Prostate gland (tissue), 2 donors: ENCODE measurements around the gene GLIS2. TPM values are rescaled to one million over a fixed set of nuclear protein-coding genes. Genes with fewer than 3 reads are reported as not detected.
"Not testable (repeated sequence)": the region's sequence is repeated elsewhere in the genome, so short reads cannot be mapped to it uniquely, and the experiment has no call there.

Source experiments
- DNase-seq: peaks from one replicate; pipeline ENCODE4 v3.0.0-alpha.2; 2019; ENCODE audit warnings: low spot score
- H3K27ac ChIP-seq, 2 donors: fragments of 200-600 bp; sonication (generic); 2 replicates each; pipeline ENCODE4 v1.5.1; 2017 to 2019
- H3K27me3 ChIP-seq: fragments of 200-600 bp; sonication (generic); replicated peaks from 2 replicates; pipeline ENCODE4 v1.5.1; 2019; ENCODE audit not compliant: insufficient read depth
- H3K36me3 ChIP-seq, 2 donors: fragments of 200-600 bp; sonication (generic); 1 replicate in 1 of 2; 2 replicates in 1 of 2; pipeline versions ENCODE4 v1.5.1 to v1.8.1; 2017 to 2019
- H3K4me1 ChIP-seq: fragments of 200-600 bp; sonication (generic); replicated peaks from 2 replicates; pipeline ENCODE4 v1.5.1; 2019
- H3K4me3 ChIP-seq, 2 donors: fragments of 200-600 bp; sonication (generic); 2 replicates each; pipeline ENCODE4 v1.5.1; 2017 to 2019
- H3K9me3 ChIP-seq: fragments of 200-600 bp; sonication (generic); 2 replicates; pipeline ENCODE4 v1.5.1; 2017
- CTCF ChIP-seq, 4 experiments: fragments of 200-600 bp in 2 of 4; fragments of 450-650 bp in 2 of 4; sonication (generic) in 2 of 4; IDR thresholded peaks; 1 replicate in 3 of 4; 2 replicates in 1 of 4; pipeline ENCODE4 v1.5.1; 2016 to 2019; ENCODE audit warnings: antibody characterized with exemption in 4 of 4, mild to moderate bottlenecking in 2 of 4, moderate library complexity in 2 of 4
- POLR2A ChIP-seq: fragments of 450-650 bp; IDR thresholded peaks from one replicate; pipeline ENCODE4 v1.6.1; 2016; ENCODE audit warnings: antibody characterized with exemption, mild to moderate bottlenecking
- POLR2AphosphoS5 ChIP-seq: sonication (generic); formaldehyde crosslinking; IDR thresholded peaks from one replicate; pipeline ENCODE4 v1.6.1; 2017; ENCODE audit warnings: antibody characterized with exemption
- WGBS: methylation state at CpG from one replicate; pipeline ENCODE4 v1.1.5; 2018; 5-methylcytosine and 5-hydroxymethylcytosine counted together
- intact Hi-C: fragments of 100-400 bp; cut with DNase I; formaldehyde crosslinking; loops from one replicate; pipeline ENCODE4 v1.14.2; 2022
- total RNA-seq, 2 donors: library from RNA; depleted of rRNA; stranded (reverse); fragments of >200 nt; gene quantifications; one replicate each; pipeline ENCODE4 v1.1.0, GENCODE V29; 2016

Gene GLIS2
- total RNA-seq, 2 donors from 2014 or later, result 3.8 to 10.5 TPM

GRCh38 chr16:4342866-4343744, 27.2 kb downstream of the GLIS2 start:
- H3K27ac ChIP-seq, result no peak overlapping the region
- H3K4me3 ChIP-seq, result no peak overlapping the region
- H3K36me3 ChIP-seq, result no peaks in the 10 kb centered on the region
- 88% methylated on average over 21 of the region's 21 CpGs for WGBS
- H3K9me3 ChIP-seq, result no peaks in the 10 kb centered on the region
- DNase-seq, result no peak
- intact Hi-C loops, result no loop called here
- TF ChIP-seq CTCF (IDR thresholded peaks at IDR 0.05) (no peak), POLR2AphosphoS5 (no peak), POLR2A (no peak)
- no peaks in the 10 kb centered on the region for H3K27me3 ChIP-seq
- H3K4me1 ChIP-seq, result no peaks in the 10 kb centered on the region

GRCh38 chr16:4344300-4344982, 28.6 kb downstream of the GLIS2 start:
- DNase-seq, intact Hi-C loops, H3K4me1 ChIP-seq, H3K36me3 ChIP-seq, H3K9me3 ChIP-seq, H3K4me3 ChIP-seq, H3K27ac ChIP-seq, H3K27me3 ChIP-seq: not testable (repeated sequence)
- WGBS, result 55% methylated on average over 6 of the region's 10 CpGs

GRCh38 chr16:4344983-4345835, 29.3 kb downstream of the GLIS2 start:
- no peaks in the 10 kb centered on the region for H3K36me3 ChIP-seq
- TF ChIP-seq POLR2AphosphoS5 (no peak), CTCF (IDR thresholded peaks at IDR 0.05) (no peak), POLR2A (no peak)
- no peak overlapping the region for H3K4me3 ChIP-seq
- WGBS, result 58% methylated on average over 26 of the region's 26 CpGs
- no peak overlapping the region for H3K27ac ChIP-seq
- H3K9me3 ChIP-seq, result no peaks in the 10 kb centered on the region
- H3K4me1 ChIP-seq, result no peaks in the 10 kb centered on the region
- DNase-seq, result no peak
- no peaks in the 10 kb centered on the region for H3K27me3 ChIP-seq
- intact Hi-C loops, result no loop called here

GRCh38 chr16:4345836-4346781, 30.2 kb downstream of the GLIS2 start:
- no peaks in the 10 kb centered on the region for H3K36me3 ChIP-seq
- H3K27ac ChIP-seq, result no peak overlapping the region
- no peaks in the 10 kb centered on the region for H3K9me3 ChIP-seq
- intact Hi-C loops, result no loop called here
- no peak overlapping the region for H3K4me3 ChIP-seq
- TF ChIP-seq POLR2A (no peak), POLR2AphosphoS5 (peak; percentile 22)
- WGBS, result 70% methylated on average over 14 of the region's 14 CpGs
- H3K27me3 ChIP-seq, result no peaks in the 10 kb centered on the region
- H3K4me1 ChIP-seq, result no peaks in the 10 kb centered on the region
- no peak for DNase-seq

- no peak overlapping the region for H3K27ac ChIP-seq
- H3K4me1 ChIP-seq, result no peaks in the 10 kb centered on the region
- intact Hi-C loops, result no loop called here
Measured at GRCh38 chr16:4347010-4347409, 31.1 kb downstream of the GLIS2 start.

More at GRCh38 chr16:4347010-4347409, 31.1 kb downstream of the GLIS2 start:
- no peaks in the 10 kb centered on the region for H3K9me3 ChIP-seq
- H3K27me3 ChIP-seq, result no peaks in the 10 kb centered on the region
- no peaks in the 10 kb centered on the region for H3K36me3 ChIP-seq
- no peak for TF ChIP-seq POLR2AphosphoS5
- DNase-seq, result no peak
- 78% methylated on average over 8 of the region's 8 CpGs for WGBS
- H3K4me3 ChIP-seq, result no peak overlapping the region
